NT2/D1 (cell line): ENCODE measurements around the gene MAGEB5.
"Not testable (repeated sequence)": the region's sequence is repeated elsewhere in the genome, so short reads cannot be mapped to it uniquely, and the experiment has no call there.

Experiments used
- DNase-seq: peaks from one replicate; pipeline ENCODE4 v3.0.0-alpha.2; 2011; ENCODE audit warnings: low read depth, low spot score
- H3K27me3 ChIP-seq: 2 replicates; pipeline ENCODE4 v1.6.0; 2011; ENCODE audit warnings: mild to moderate bottlenecking; ENCODE audit not compliant: insufficient read length, insufficient read depth
- H3K36me3 ChIP-seq: 2 replicates; pipeline ENCODE4 v1.6.1; 2011; ENCODE audit warnings: mild to moderate bottlenecking, low read length, mixed read lengths; ENCODE audit not compliant: insufficient read depth, insufficient read length
- H3K4me1 ChIP-seq: 2 replicates; pipeline ENCODE4 v1.5.1; 2011; ENCODE audit not compliant: insufficient read depth, insufficient read length
- H3K4me3 ChIP-seq: 2 replicates; pipeline ENCODE4 v1.5.1; 2011; ENCODE audit warnings: low read depth; ENCODE audit not compliant: insufficient read length
- H3K9ac ChIP-seq: 2 replicates; pipeline ENCODE4 v1.6.0; 2011; ENCODE audit warnings: low read depth; ENCODE audit not compliant: insufficient read length
- H3K9me3 ChIP-seq: 2 replicates; pipeline ENCODE4 v1.5.1; 2011; ENCODE audit warnings: mild to moderate bottlenecking, low read length; ENCODE audit not compliant: insufficient read depth
- SUZ12 ChIP-seq: IDR thresholded peaks from 2 replicates; pipeline ENCODE4 v1.6.1; 2011; ENCODE audit not compliant: insufficient read length, insufficient read depth; ENCODE audit errors: extremely low read depth
- YY1 ChIP-seq: IDR thresholded peaks from 2 replicates; pipeline ENCODE4 v1.6.1; 2011; ENCODE audit not compliant: insufficient read length, insufficient read depth
- ZNF274 ChIP-seq: IDR thresholded peaks from 2 replicates; pipeline ENCODE4 v1.6.1; 2011; ENCODE audit warnings: mild to moderate bottlenecking, low read depth, low read length

Gene MAGEB5

GRCh38 chrX:26215869-26216268 lies at the start of gene MAGEB5:
Gene MAGEB5, plus strand, starts transcription at chrX:26216169. Its CDS starts 1,133 bp downstream, at chrX:26217302.
- TF ChIP-seq SUZ12, result no peak
- TF ChIP-seq ZNF274, result no peak
- no peak for TF ChIP-seq YY1
- Histone ChIP-seq H3K4me3 (no peak within 1 kb of the TSS), H3K9me3 (no peaks in the 10 kb centered on the region), H3K4me1 (no peaks in the 10 kb centered on the region), H3K9ac (no peak within 1 kb of the TSS), H3K36me3 (no peaks in the 10 kb centered on the region), H3K27me3 (no peaks in the 10 kb centered on the region)
- no peak for DNase-seq

GRCh38 chrX:26192204-26192603 lies 23.8 kb upstream of the MAGEB5 start, which contains the start of gene MAGEB6:
Gene MAGEB6, plus strand, starts transcription at chrX:26192440. Its CDS starts 1,407 bp downstream, at chrX:26193847.
- H3K27me3 ChIP-seq, result no peaks in the 10 kb centered on the region

GRCh38 chrX:26203561-26203960 lies 12.4 kb upstream of the MAGEB5 start:
- TF ChIP-seq SUZ12 (no peak), ZNF274 (no peak), YY1 (no peak)

More at GRCh38 chrX:26192204-26192603, 23.8 kb upstream of the MAGEB5 start, which contains the start of gene MAGEB6:
- H3K4me3 ChIP-seq, result no peak within 1 kb of the TSS
- no peaks in the 10 kb centered on the region for H3K36me3 ChIP-seq
- no peak for TF ChIP-seq ZNF274
- no peak for TF ChIP-seq SUZ12
- no peak for TF ChIP-seq YY1
- DNase-seq, result no peak
- H3K4me1 ChIP-seq, result no peaks in the 10 kb centered on the region
- H3K9ac ChIP-seq, result no peak within 1 kb of the TSS
- H3K9me3 ChIP-seq, result no peaks in the 10 kb centered on the region

GRCh38 chrX:26204717-26205116 lies 11.3 kb upstream of the MAGEB5 start:
- DNase-seq, H3K4me1 ChIP-seq, H3K9ac ChIP-seq, H3K4me3 ChIP-seq, H3K27me3 ChIP-seq, H3K36me3 ChIP-seq, H3K9me3 ChIP-seq: not testable (repeated sequence)

More at GRCh38 chrX:26203561-26203960, 12.4 kb upstream of the MAGEB5 start:
- H3K9me3 ChIP-seq, result no peaks in the 10 kb centered on the region
- H3K4me1 ChIP-seq, result no peaks in the 10 kb centered on the region
- DNase-seq, result no peak
- no peaks in the 10 kb centered on the region for H3K36me3 ChIP-seq
- no peak overlapping the region for H3K4me3 ChIP-seq
- no peaks in the 10 kb centered on the region for H3K27me3 ChIP-seq
- H3K9ac ChIP-seq, result no peak overlapping the region

GRCh38 chrX:26208012-26208411 lies 8.0 kb upstream of the MAGEB5 start:
- H3K9me3 ChIP-seq, result no peaks in the 10 kb centered on the region
- TF ChIP-seq YY1, result no peak
- TF ChIP-seq ZNF274, result no peak
- TF ChIP-seq SUZ12, result no peak
- DNase-seq, result no peak
- no peak overlapping the region for H3K4me3 ChIP-seq
- H3K9ac ChIP-seq, result no peak overlapping the region
- no peaks in the 10 kb centered on the region for H3K36me3 ChIP-seq
- no peaks in the 10 kb centered on the region for H3K27me3 ChIP-seq
- no peaks in the 10 kb centered on the region for H3K4me1 ChIP-seq

GRCh38 chrX:26219351-26219750 lies 3.4 kb downstream of the MAGEB5 start:
- H3K9me3 ChIP-seq, result no peaks in the 10 kb centered on the region
- no peak for DNase-seq
- no peak for TF ChIP-seq SUZ12
- TF ChIP-seq YY1, result no peak
- no peak for TF ChIP-seq ZNF274
- H3K4me3 ChIP-seq, result no peak overlapping the region
- no peak overlapping the region for H3K9ac ChIP-seq
- H3K36me3 ChIP-seq, result no peaks in the 10 kb centered on the region
- H3K27me3 ChIP-seq, result no peaks in the 10 kb centered on the region
- H3K4me1 ChIP-seq, result no peaks in the 10 kb centered on the region

- TF ChIP-seq ZNF274 (no peak), YY1 (no peak), SUZ12 (no peak)
- Histone ChIP-seq H3K4me1 (no peaks in the 10 kb centered on the region), H3K4me3 (no peak overlapping the region)
Measured at GRCh38 chrX:26234177-26234576, 18.2 kb downstream of the MAGEB5 start.

More at GRCh38 chrX:26234177-26234576, 18.2 kb downstream of the MAGEB5 start:
- H3K9ac ChIP-seq, result no peak overlapping the region
- DNase-seq, result no peak
- H3K9me3 ChIP-seq, result peaks cover 21% of the 10 kb centered on the region; the same call in 1 of the 2 replicates
- H3K36me3 ChIP-seq, result no peaks in the 10 kb centered on the region
- H3K27me3 ChIP-seq, result no peaks in the 10 kb centered on the region
